BLaER1 (cell line): ENCODE results near the gene CRIM1.

Experiments
- H3K27ac ChIP-seq: shearing (Covaris generic); formaldehyde crosslinking; 2 replicates; pipeline ENCODE4 v1.8.1; 2022
- H3K27me3 ChIP-seq: shearing (Covaris generic); formaldehyde crosslinking; 2 replicates; pipeline ENCODE4 v1.8.1; 2022
- H3K36me3 ChIP-seq: shearing (Covaris generic); formaldehyde crosslinking; 2 replicates; pipeline ENCODE4 v1.8.1; 2022
- H3K4me1 ChIP-seq: shearing (Covaris generic); formaldehyde crosslinking; 2 replicates; pipeline ENCODE4 v1.8.1; 2022
- H3K4me2 ChIP-seq: shearing (Covaris generic); formaldehyde crosslinking; 2 replicates; pipeline ENCODE4 v1.8.1; 2022
- H3K4me3 ChIP-seq: shearing (Covaris generic); formaldehyde crosslinking; 2 replicates; pipeline ENCODE4 v1.8.1; 2022
- H3K9ac ChIP-seq: shearing (Covaris generic); formaldehyde crosslinking; 2 replicates; pipeline ENCODE4 v1.8.1; 2022
- H3K9me3 ChIP-seq: shearing (Covaris generic); formaldehyde crosslinking; 2 replicates; pipeline ENCODE4 v1.8.1; 2022
- H4K20me1 ChIP-seq: shearing (Covaris generic); formaldehyde crosslinking; 2 replicates; pipeline ENCODE4 v1.8.1; 2022
- Cebpa-rat ChIP-seq: shearing (Covaris generic); IDR thresholded peaks from 2 replicates; pipeline ENCODE4 v1.8.1; 2022

Gene CRIM1

GRCh38 chr2:36573165-36573564 is 217.6 kb downstream of the CRIM1 start:
- H3K9me3 ChIP-seq: no peaks in the 10 kb centered on the region
- no peak overlapping the region for H3K27ac ChIP-seq
- no peaks in the 10 kb centered on the region; the same call in 1 of the 2 replicates for H4K20me1 ChIP-seq
- H3K4me1 ChIP-seq: no peaks in the 10 kb centered on the region
- no peak overlapping the region for H3K4me2 ChIP-seq
- no peak overlapping the region for H3K4me3 ChIP-seq
- H3K27me3 ChIP-seq: no peaks in the 10 kb centered on the region
- no peak overlapping the region for H3K9ac ChIP-seq
- no peak for TF ChIP-seq Cebpa-rat
- H3K36me3 ChIP-seq: peaks cover 73% of the 10 kb centered on the region

GRCh38 chr2:36574560-36574959 is 219.0 kb downstream of the CRIM1 start:
- Histone ChIP-seq H3K4me1 (no peaks in the 10 kb centered on the region; the same call in 1 of the 2 replicates), H3K4me2 (no peak overlapping the region), H3K4me3 (no peak overlapping the region), H3K27ac (no peak overlapping the region), H3K9me3 (no peaks in the 10 kb centered on the region), H3K9ac (no peak overlapping the region), H3K27me3 (no peaks in the 10 kb centered on the region), H3K36me3 (peaks cover 81% of the 10 kb centered on the region), H4K20me1 (no peaks in the 10 kb centered on the region; the same call in 1 of the 2 replicates)
- no peak for TF ChIP-seq Cebpa-rat

- Histone ChIP-seq H3K36me3 (peaks cover 98% of the 10 kb centered on the region), H3K27me3 (no peaks in the 10 kb centered on the region), H3K9ac (no peak overlapping the region), H3K4me1 (no peaks in the 10 kb centered on the region; the same call in 1 of the 2 replicates), H3K9me3 (no peaks in the 10 kb centered on the region), H3K4me3 (no peak overlapping the region), H4K20me1 (no peaks in the 10 kb centered on the region), H3K27ac (no peak overlapping the region), H3K4me2 (no peak overlapping the region)
- TF ChIP-seq Cebpa-rat: no peak
Observed at GRCh38 chr2:36577884-36578283, 222.3 kb downstream of the CRIM1 start.

- no peaks in the 10 kb centered on the region for H4K20me1 ChIP-seq
- no peak for TF ChIP-seq Cebpa-rat
- H3K4me2 ChIP-seq: no peak overlapping the region
- H3K27ac ChIP-seq: no peak overlapping the region
- H3K4me3 ChIP-seq: no peak overlapping the region
- H3K9me3 ChIP-seq: no peaks in the 10 kb centered on the region
- no peaks in the 10 kb centered on the region; the same call in 1 of the 2 replicates for H3K4me1 ChIP-seq
- no peak overlapping the region for H3K9ac ChIP-seq
- H3K27me3 ChIP-seq: no peaks in the 10 kb centered on the region
- peaks cover 98% of the 10 kb centered on the region for H3K36me3 ChIP-seq
Observed at GRCh38 chr2:36578343-36579296, 223.0 kb downstream of the CRIM1 start.

- Histone ChIP-seq H3K4me3 (no peak overlapping the region), H3K27ac (no peak overlapping the region), H3K9ac (no peak overlapping the region), H3K9me3 (no peaks in the 10 kb centered on the region), H4K20me1 (peaks cover 5% of the 10 kb centered on the region; the same call in 1 of the 2 replicates), H3K36me3 (peaks cover 98% of the 10 kb centered on the region), H3K4me2 (no peak overlapping the region), H3K4me1 (no peaks in the 10 kb centered on the region; the same call in 1 of the 2 replicates), H3K27me3 (no peaks in the 10 kb centered on the region)
- no peak for TF ChIP-seq Cebpa-rat
Observed at GRCh38 chr2:36579297-36579664, 223.7 kb downstream of the CRIM1 start.

- Histone ChIP-seq H3K4me3 (no peak overlapping the region), H3K4me2 (no peak overlapping the region), H3K9ac (no peak overlapping the region), H3K36me3 (peaks cover 96% of the 10 kb centered on the region), H3K4me1 (no peaks in the 10 kb centered on the region; the same call in 1 of the 2 replicates), H4K20me1 (peaks cover 7% of the 10 kb centered on the region; the same call in 1 of the 2 replicates), H3K9me3 (no peaks in the 10 kb centered on the region), H3K27ac (no peak overlapping the region), H3K27me3 (no peaks in the 10 kb centered on the region)
- no peak for TF ChIP-seq Cebpa-rat
Observed at GRCh38 chr2:36582538-36582937, 227.0 kb downstream of the CRIM1 start.

- Histone ChIP-seq H3K27ac (no peak overlapping the region), H3K4me1 (no peaks in the 10 kb centered on the region; the same call in 1 of the 2 replicates), H3K36me3 (peaks cover 96% of the 10 kb centered on the region), H3K9ac (no peak overlapping the region), H3K9me3 (no peaks in the 10 kb centered on the region), H3K4me2 (no peak overlapping the region), H4K20me1 (peaks cover 7% of the 10 kb centered on the region; the same call in 1 of the 2 replicates), H3K27me3 (no peaks in the 10 kb centered on the region), H3K4me3 (no peak overlapping the region)
- no peak for TF ChIP-seq Cebpa-rat
Observed at GRCh38 chr2:36582951-36583350, 227.4 kb downstream of the CRIM1 start.

GRCh38 chr2:36584148-36584794 is 228.7 kb downstream of the CRIM1 start:
- H3K4me2 ChIP-seq: no peak overlapping the region
- no peak overlapping the region for H3K27ac ChIP-seq
- TF ChIP-seq Cebpa-rat: no peak
- no peaks in the 10 kb centered on the region for H3K27me3 ChIP-seq
- H3K4me1 ChIP-seq: no peaks in the 10 kb centered on the region
- H3K4me3 ChIP-seq: no peak overlapping the region
- no peak overlapping the region for H3K9ac ChIP-seq
- no peaks in the 10 kb centered on the region for H3K9me3 ChIP-seq
- peaks cover 7% of the 10 kb centered on the region; the same call in 1 of the 2 replicates for H4K20me1 ChIP-seq
- H3K36me3 ChIP-seq: peaks cover 93% of the 10 kb centered on the region

- no peaks in the 10 kb centered on the region for H3K27me3 ChIP-seq
- H3K9me3 ChIP-seq: no peaks in the 10 kb centered on the region
- H3K27ac ChIP-seq: no peak overlapping the region
- no peaks in the 10 kb centered on the region for H3K4me1 ChIP-seq
- H3K4me3 ChIP-seq: no peak overlapping the region
- H4K20me1 ChIP-seq: peaks cover 22% of the 10 kb centered on the region; the same call in 1 of the 2 replicates
- TF ChIP-seq Cebpa-rat: no peak
- H3K36me3 ChIP-seq: peaks cover 89% of the 10 kb centered on the region
- no peak overlapping the region for H3K9ac ChIP-seq
- no peak overlapping the region for H3K4me2 ChIP-seq
Observed at GRCh38 chr2:36586672-36587071, 231.1 kb downstream of the CRIM1 start.

- no peaks in the 10 kb centered on the region for H3K4me1 ChIP-seq
- H3K9me3 ChIP-seq: no peaks in the 10 kb centered on the region
- no peak overlapping the region for H3K4me2 ChIP-seq
- H4K20me1 ChIP-seq: peaks cover 25% of the 10 kb centered on the region; the same call in 1 of the 2 replicates
- H3K9ac ChIP-seq: no peak overlapping the region
- H3K36me3 ChIP-seq: peaks cover 86% of the 10 kb centered on the region
- H3K4me3 ChIP-seq: no peak overlapping the region
- no peaks in the 10 kb centered on the region for H3K27me3 ChIP-seq
- H3K27ac ChIP-seq: no peak overlapping the region
- TF ChIP-seq Cebpa-rat: no peak
Observed at GRCh38 chr2:36587101-36587500, 231.5 kb downstream of the CRIM1 start.
